ENCODE data around the gene PSG11. TPM values are rescaled to one million over a fixed set of nuclear protein-coding genes. Genes with fewer than 3 reads are reported as not detected.
"Not testable (repeated sequence)": the region's sequence is repeated elsewhere in the genome, so short reads cannot be mapped to it uniquely, and the experiment has no call there.

Gene PSG11
- not detected for total RNA-seq

DNA sequence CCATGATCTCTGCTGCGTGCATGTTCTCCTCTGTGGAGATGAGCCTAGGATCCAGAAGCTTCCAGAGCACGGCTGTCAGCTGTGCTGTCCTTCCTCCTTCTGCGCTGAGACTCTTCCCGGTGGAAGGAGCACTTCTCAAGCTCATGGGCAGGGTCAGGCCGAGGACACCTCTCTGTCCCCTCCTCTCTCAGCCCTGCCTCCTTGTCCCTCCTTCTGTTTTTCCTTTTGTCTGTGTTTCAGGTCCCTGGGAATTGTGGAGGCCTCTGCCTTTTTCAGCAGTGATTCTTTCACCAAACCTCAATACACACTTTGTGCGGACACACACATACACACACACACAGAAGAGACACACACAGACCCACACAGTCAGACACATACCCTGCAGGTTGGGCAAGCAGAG lies at the start of gene PSG11:
PSG11 (minus strand) TSS at position 101 of the 400 bp plus-strand sequence; CDS start at position 4, 97 bp downstream.
- DNase-seq (ENCODE audit: low spot score); H3K27ac ChIP-seq; H3K4me3 ChIP-seq; H3K36me3 ChIP-seq; H3K9me3 ChIP-seq; H3K4me1 ChIP-seq; H3K27me3 ChIP-seq: not testable (repeated sequence)

GRCh38 chr19:43062418-43062817 lies 36.1 kb upstream of the PSG11 start:
- H3K4me3 ChIP-seq; H3K9me3 ChIP-seq; H3K27me3 ChIP-seq; DNase-seq (ENCODE audit: low spot score); H3K27ac ChIP-seq; H3K36me3 ChIP-seq; H3K4me1 ChIP-seq: not testable (repeated sequence)

GRCh38 chr19:43061326-43061725 lies 35.1 kb upstream of the PSG11 start:
- not testable (repeated sequence) for H3K9me3 ChIP-seq; H3K27ac ChIP-seq; H3K27me3 ChIP-seq; H3K4me3 ChIP-seq; DNase-seq (ENCODE audit: low spot score); H3K36me3 ChIP-seq; H3K4me1 ChIP-seq

GRCh38 chr19:43060254-43060653 lies 34.0 kb upstream of the PSG11 start:
- H3K36me3 ChIP-seq, H3K27me3 ChIP-seq: not testable (repeated sequence)

DNA sequence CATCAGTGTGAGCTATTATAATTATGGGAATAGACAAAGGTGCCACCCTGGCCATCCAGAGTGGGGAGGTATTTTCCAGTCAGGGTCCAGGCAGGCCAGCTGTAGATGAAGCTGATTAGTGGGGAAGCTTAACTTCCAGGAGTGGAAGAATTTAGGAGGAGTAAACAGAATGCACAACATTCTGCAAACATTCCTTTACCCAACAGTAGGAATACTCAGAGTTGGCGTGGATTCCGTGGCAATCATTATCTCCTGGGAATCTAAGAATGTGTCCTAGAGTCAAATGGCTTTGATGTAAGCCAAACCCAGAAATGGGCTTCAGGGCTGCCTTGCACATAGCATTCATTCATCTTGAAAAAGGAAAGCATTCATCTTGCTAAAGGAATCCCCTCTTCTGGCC lies 33.2 kb upstream of the PSG11 start:
- not testable (repeated sequence) for H3K36me3 ChIP-seq; DNase-seq (ENCODE audit: low spot score); H3K4me3 ChIP-seq; H3K27me3 ChIP-seq; H3K27ac ChIP-seq; H3K9me3 ChIP-seq; H3K4me1 ChIP-seq

More at GRCh38 chr19:43060254-43060653, 34.0 kb upstream of the PSG11 start:
- H3K4me1 ChIP-seq; H3K9me3 ChIP-seq; DNase-seq (ENCODE audit: low spot score); H3K27ac ChIP-seq; H3K4me3 ChIP-seq: not testable (repeated sequence)

DNA sequence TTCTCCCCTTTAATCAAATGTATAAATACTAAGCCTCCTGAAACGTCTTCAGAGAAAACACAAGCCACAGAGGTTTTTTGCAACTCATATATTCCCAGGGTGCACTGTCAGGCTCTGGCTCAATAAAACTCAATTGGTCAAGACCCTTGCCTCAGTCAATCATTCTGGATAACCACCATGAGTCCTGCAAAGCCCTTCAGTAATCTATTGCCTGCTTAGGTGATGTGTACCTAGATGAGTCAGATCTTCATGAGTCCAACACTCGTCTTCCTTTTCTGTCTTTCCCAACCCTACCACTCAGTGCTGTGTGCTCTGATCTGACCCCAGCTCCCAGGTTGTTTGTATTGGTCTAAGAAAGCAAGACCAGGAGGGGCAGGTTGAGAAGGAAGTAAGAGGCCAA lies 32.2 kb upstream of the PSG11 start:
- H3K9me3 ChIP-seq; H3K27me3 ChIP-seq; H3K4me1 ChIP-seq; H3K36me3 ChIP-seq; H3K4me3 ChIP-seq; H3K27ac ChIP-seq; DNase-seq (ENCODE audit: low spot score): not testable (repeated sequence)

- not testable (repeated sequence) for H3K4me3 ChIP-seq; H3K27ac ChIP-seq; H3K9me3 ChIP-seq; H3K4me1 ChIP-seq; H3K36me3 ChIP-seq; DNase-seq (ENCODE audit: low spot score); H3K27me3 ChIP-seq
Measured at GRCh38 chr19:43047966-43048365, 21.7 kb upstream of the PSG11 start.

GRCh38 chr19:43046578-43046977 lies 20.3 kb upstream of the PSG11 start:
- not testable (repeated sequence) for H3K4me3 ChIP-seq; H3K9me3 ChIP-seq; DNase-seq (ENCODE audit: low spot score); H3K36me3 ChIP-seq; H3K4me1 ChIP-seq; H3K27me3 ChIP-seq; H3K27ac ChIP-seq

GRCh38 chr19:43043492-43044180 lies 17.4 kb upstream of the PSG11 start:
- H3K4me1 ChIP-seq; H3K27me3 ChIP-seq; DNase-seq (ENCODE audit: low spot score); H3K9me3 ChIP-seq; H3K27ac ChIP-seq; H3K4me3 ChIP-seq; H3K36me3 ChIP-seq: not testable (repeated sequence)

- H3K36me3 ChIP-seq; DNase-seq (ENCODE audit: low spot score); H3K4me3 ChIP-seq; H3K27me3 ChIP-seq; H3K4me1 ChIP-seq; H3K9me3 ChIP-seq; H3K27ac ChIP-seq: not testable (repeated sequence)
Measured at GRCh38 chr19:43031645-43032044, 5.4 kb upstream of the PSG11 start.

GRCh38 chr19:43028866-43029265 lies 2.6 kb upstream of the PSG11 start:
- Histone ChIP-seq H3K27ac (no peak overlapping the region), H3K9me3 (no peaks in the 10 kb centered on the region), H3K4me1 (no peaks in the 10 kb centered on the region), H3K4me3 (no peak overlapping the region), H3K27me3 (no peaks in the 10 kb centered on the region), H3K36me3 (no peaks in the 10 kb centered on the region)
- no peak for DNase-seq (ENCODE audit: low spot score)
- TF ChIP-seq CTCF (IDR thresholded peaks at IDR 0.05) = no peak
